Endothelial cell of umbilical vein (primary cell): ENCODE results near the gene ST8SIA6. TPM values are rescaled to one million over a fixed set of nuclear protein-coding genes. Genes with fewer than 3 reads are reported as not detected.

ENCODE experiments used
- polyA plus RNA-seq, 4 experiments: library from polyadenylated mRNA; depleted of rRNA in 3 of 4; stranded (reverse) in 3 of 4; unstranded in 1 of 4; fragments of >200 nt; gene quantifications; 2 replicates each; pipeline versions ENCODE4 v1.2.1 to v1.2.3, GENCODE V29; 2011 to 2012; ENCODE audit warnings: missing spikeins in 1 of 4
- small RNA-seq: library from RNA; depleted of rRNA; stranded (forward); fragments of <200 nt; gene quantifications from one replicate; pipeline ENCODE3, GENCODE V24; 2012; ENCODE audit warnings: low replicate concordance, low read depth; ENCODE audit not compliant: insufficient read depth, insufficient read length
- total RNA-seq: library from RNA; stranded (reverse); gene quantifications from 2 replicates; pipeline ENCODE4 v1.2.3, GENCODE V29; 2021

ST8SIA6 gene
- total and polyA plus RNA-seq, 2 donors (not counting 3 experiments of a cell fraction or from before 2014, with no cell fraction given): 0.40 to 0.51 TPM

Small RNA genes lying within 50 kb of the gene (small RNA-seq; reads per million reads assigned to genes)
- not detected for gene RF00019

Other genes starting within 250 kb of the ST8SIA6 start
- 5,754 and 5,781 TPM in 2 replicates for gene VIM, start 226.4 kb downstream of the ST8SIA6 start, total RNA-seq
- gene VIM, start 226.4 kb downstream of the ST8SIA6 start, polyA plus RNA-seq: 5,699 and 8,361 TPM in 2 replicates
- 25.2 and 26.6 TPM in 2 replicates for gene HACD1, start 162.8 kb upstream of the ST8SIA6 start, total RNA-seq
- 16.1 and 17.4 TPM in 2 replicates for gene HACD1, start 162.8 kb upstream of the ST8SIA6 start, polyA plus RNA-seq
- 20.0 and 20.6 TPM in 2 replicates for gene STAM, start 189.6 kb upstream of the ST8SIA6 start, total RNA-seq
- gene STAM, start 189.6 kb upstream of the ST8SIA6 start, polyA plus RNA-seq: 16.1 and 17.7 TPM in 2 replicates